Pancreas (tissue), 10 donors: ENCODE data around the gene SESTD1. TPM values are rescaled to one million over a fixed set of nuclear protein-coding genes. Genes with fewer than 3 reads are reported as not detected.
A peak's percentile ranks its signal among the peaks of the same experiment; 100 is the strongest.

Experiments used
- ATAC-seq, 4 donors: fragments of 200-7000 bp; cut with Tn5 transposase; one replicate each; pipeline versions ENCODE4 v1.8.0 to v1.9.1; 2020; ENCODE audit warnings: mild to moderate bottlenecking in 4 of 4, moderate library complexity in 4 of 4
- DNase-seq, 6 donors: peaks; one replicate each; pipeline ENCODE4 v3.0.0-alpha.2; 2020
- FAIRE-seq: peaks from 2 replicates; lab custom pipeline; 2012; peaks lifted over from hg19 to GRCh38; lab: Jason Lieb, UNC
- H3K27ac ChIP-seq, 4 donors: fragments of 200-600 bp; sonication (generic); 1 replicate in 3 of 4; 2 replicates in 1 of 4; pipeline versions ENCODE4 v1.5.0 to v1.8.0; 2020
- H3K27me3 ChIP-seq, 4 donors: fragments of 200-600 bp; one replicate each; pipeline ENCODE4 v1.8.0; 2021
- H3K36me3 ChIP-seq, 3 donors: fragments of 200-600 bp; sonication (generic) in 1 of 3; one replicate each; pipeline versions ENCODE4 v1.5.0 to v1.8.0; 2020 to 2021
- H3K4me1 ChIP-seq, 3 donors: fragments of 200-600 bp; one replicate each; pipeline ENCODE4 v1.8.0; 2021
- H3K4me3 ChIP-seq, 4 donors: fragments of 200-600 bp; sonication (generic) in 2 of 4; one replicate each; pipeline versions ENCODE4 v1.5.0 to v1.8.0; 2020 to 2021
- H3K9me3 ChIP-seq, 4 donors: fragments of 200-600 bp; one replicate each; pipeline ENCODE4 v1.8.0; 2021
- WGBS, 2 donors: extraction: QIAGEN DNeasy Blood & Tissue Kit; methylation state at CpG; one replicate each; pipeline ENCODE4 v1.1.7; 2013; 5-methylcytosine and 5-hydroxymethylcytosine counted together
- intact Hi-C, 3 donors: fragments of 100-400 bp; cut with DNase I; formaldehyde crosslinking; loops; one replicate each; pipeline versions ENCODE4 v1.11.1 to v1.14.2; 2022
- polyA plus RNA-seq, 2 donors: library from polyadenylated mRNA; stranded (reverse); fragments of 200-250 nt; gene quantifications; one replicate each; pipeline ENCODE4 v1.2.3, GENCODE V29; 2013
- total RNA-seq, 6 donors: library from RNA; stranded (reverse); fragmentation: NEBNext Ultra II Directional in 4 of 6; extraction: Animal tissue kit (Norgen Biotek cat#: 25700) in 4 of 6; gene quantifications; one replicate each; pipeline versions ENCODE4 v1.2.1 to v1.2.4, GENCODE V29; 2021 to 2023
- TF ChIP-seq, protein P1 (sequence below), 4 donors: fragments of 200-600 bp; sonication (generic) in 3 of 4; IDR thresholded peaks; one replicate each; pipeline versions ENCODE4 v1.5.0 to v1.8.0; 2021; ENCODE audit warnings: antibody characterized with exemption in 4 of 4
- donor health status: healthy with polysubstance abuse.
- donor health status: DM: no; HTN: no; CAD: no; lungs with moderate emphysema.
- donor health status: DM: no; HTN: no; CAD: no.
- donor health status: control.
- donor health status: control.
- donor health status: Bipolar disorder and iron deficiency.
- donor health status: DM: yes; HTN: yes; CAD: no.
- donor health status: DM: no; HTN: no; CAD: no.
- donor health status: DM: no; HTN: no; CAD: no.
- donor health status: DM: yes; HTN: yes; CAD: no.

Gene SESTD1, protein sequence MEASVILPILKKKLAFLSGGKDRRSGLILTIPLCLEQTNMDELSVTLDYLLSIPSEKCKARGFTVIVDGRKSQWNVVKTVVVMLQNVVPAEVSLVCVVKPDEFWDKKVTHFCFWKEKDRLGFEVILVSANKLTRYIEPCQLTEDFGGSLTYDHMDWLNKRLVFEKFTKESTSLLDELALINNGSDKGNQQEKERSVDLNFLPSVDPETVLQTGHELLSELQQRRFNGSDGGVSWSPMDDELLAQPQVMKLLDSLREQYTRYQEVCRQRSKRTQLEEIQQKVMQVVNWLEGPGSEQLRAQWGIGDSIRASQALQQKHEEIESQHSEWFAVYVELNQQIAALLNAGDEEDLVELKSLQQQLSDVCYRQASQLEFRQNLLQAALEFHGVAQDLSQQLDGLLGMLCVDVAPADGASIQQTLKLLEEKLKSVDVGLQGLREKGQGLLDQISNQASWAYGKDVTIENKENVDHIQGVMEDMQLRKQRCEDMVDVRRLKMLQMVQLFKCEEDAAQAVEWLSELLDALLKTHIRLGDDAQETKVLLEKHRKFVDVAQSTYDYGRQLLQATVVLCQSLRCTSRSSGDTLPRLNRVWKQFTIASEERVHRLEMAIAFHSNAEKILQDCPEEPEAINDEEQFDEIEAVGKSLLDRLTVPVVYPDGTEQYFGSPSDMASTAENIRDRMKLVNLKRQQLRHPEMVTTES
- total RNA-seq (10 to 100 TPM; 10.5 to 37.0 (median 17.8) TPM), polyA plus RNA-seq (1 to 10 TPM; 4.0 to 7.5 TPM)

DNA sequence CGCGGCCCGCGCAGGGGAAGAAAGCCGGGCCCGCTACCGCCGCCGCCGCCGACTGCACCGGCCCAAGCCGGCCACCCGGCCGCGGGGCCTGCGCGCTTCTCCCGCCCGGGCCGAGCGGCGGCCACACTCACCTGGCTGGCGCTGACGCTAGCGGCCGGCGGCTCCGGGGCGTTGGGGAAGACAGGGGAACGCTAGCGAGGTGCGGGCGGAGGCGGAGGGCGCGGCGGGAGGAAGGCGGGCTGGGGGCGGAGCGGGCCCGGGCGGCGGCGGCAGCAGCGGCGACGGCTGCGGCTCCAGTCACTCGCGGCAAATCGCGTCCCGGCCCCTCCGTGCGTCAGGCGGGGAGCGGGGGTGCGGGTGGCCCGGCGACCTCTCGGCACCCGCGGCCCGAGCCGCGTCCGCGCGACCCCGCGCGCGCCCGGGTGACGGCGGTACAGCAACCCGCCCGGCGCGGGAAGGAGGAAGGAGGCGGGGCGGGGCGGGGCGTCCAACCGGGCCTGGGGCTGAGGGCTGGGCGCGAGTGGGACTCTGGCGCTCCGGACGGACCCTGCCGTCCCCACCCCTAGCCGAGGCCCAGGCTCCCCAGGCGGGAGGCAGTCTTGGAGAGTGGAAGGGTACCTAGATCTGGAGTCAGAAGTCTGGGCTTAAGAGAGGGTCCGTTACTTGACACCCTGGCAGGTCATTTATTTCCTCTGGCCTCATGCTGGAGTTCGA lies at the start of gene SESTD1:
Gene SESTD1 (minus strand): TSS at position 465 of the 714 bp plus-strand sequence. CDS start 72,991 bp downstream, outside the sequence.
- H3K27me3 ChIP-seq = no peaks in the 10 kb centered on the region
- intact Hi-C loops = no loop called here
- 0 to 1% methylated on average over 38 to 96 of the region's 96 CpGs for WGBS, 2 donors
- FAIRE-seq (no peak), ATAC-seq (peak; percentile 71 to 84 (median 81)), DNase-seq (peak; percentile 60 to 88 (median 74))
- peak within 1 kb of the TSS; percentile 63 to 86 (median 73) for H3K27ac ChIP-seq
- TF ChIP-seq, protein P1, sequence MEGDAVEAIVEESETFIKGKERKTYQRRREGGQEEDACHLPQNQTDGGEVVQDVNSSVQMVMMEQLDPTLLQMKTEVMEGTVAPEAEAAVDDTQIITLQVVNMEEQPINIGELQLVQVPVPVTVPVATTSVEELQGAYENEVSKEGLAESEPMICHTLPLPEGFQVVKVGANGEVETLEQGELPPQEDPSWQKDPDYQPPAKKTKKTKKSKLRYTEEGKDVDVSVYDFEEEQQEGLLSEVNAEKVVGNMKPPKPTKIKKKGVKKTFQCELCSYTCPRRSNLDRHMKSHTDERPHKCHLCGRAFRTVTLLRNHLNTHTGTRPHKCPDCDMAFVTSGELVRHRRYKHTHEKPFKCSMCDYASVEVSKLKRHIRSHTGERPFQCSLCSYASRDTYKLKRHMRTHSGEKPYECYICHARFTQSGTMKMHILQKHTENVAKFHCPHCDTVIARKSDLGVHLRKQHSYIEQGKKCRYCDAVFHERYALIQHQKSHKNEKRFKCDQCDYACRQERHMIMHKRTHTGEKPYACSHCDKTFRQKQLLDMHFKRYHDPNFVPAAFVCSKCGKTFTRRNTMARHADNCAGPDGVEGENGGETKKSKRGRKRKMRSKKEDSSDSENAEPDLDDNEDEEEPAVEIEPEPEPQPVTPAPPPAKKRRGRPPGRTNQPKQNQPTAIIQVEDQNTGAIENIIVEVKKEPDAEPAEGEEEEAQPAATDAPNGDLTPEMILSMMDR (IDR thresholded peaks at IDR 0.05) = no peak
- peak within 1 kb of the TSS; percentile 48 to 72 (median 56) for H3K4me3 ChIP-seq
- H3K4me1 ChIP-seq = peaks cover 3 to 14% (median 13%) of the 10 kb centered on the region in 3 donors
- no peaks in the 10 kb centered on the region for H3K9me3 ChIP-seq
- no peaks in the 10 kb centered on the region for H3K36me3 ChIP-seq

DNA sequence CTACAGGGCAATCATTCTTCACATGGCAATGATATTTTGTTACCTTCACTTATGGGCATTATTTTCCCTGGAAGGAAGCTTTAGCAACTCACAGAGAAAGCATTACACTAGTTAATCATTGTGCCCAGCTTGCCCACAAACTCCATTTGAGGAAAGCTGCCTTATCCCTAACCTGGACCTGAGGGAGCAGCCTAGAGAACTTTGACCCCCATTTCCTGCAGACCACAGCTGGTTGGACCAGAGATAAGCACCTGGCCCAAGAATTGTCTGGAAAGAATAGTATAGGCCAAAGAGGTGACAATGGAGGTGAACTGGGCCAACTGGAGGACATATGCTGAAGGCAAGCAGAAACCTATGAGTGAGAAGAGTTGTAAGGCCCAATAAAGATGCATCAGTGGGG lies 48.4 kb upstream of the SESTD1 start:
- no peaks in the 10 kb centered on the region for H3K27me3 ChIP-seq
- H3K4me1 ChIP-seq = no peaks in the 10 kb centered on the region
- no peaks in the 10 kb centered on the region for H3K9me3 ChIP-seq
- ATAC-seq (no peak), DNase-seq (no peak), FAIRE-seq (no peak)
- H3K4me3 ChIP-seq = no peak overlapping the region
- TF ChIP-seq, protein P1 (IDR thresholded peaks at IDR 0.05) = no peak
- no peak overlapping the region for H3K27ac ChIP-seq
- H3K36me3 ChIP-seq = no peaks in the 10 kb centered on the region
- intact Hi-C loops = no loop called here

DNA sequence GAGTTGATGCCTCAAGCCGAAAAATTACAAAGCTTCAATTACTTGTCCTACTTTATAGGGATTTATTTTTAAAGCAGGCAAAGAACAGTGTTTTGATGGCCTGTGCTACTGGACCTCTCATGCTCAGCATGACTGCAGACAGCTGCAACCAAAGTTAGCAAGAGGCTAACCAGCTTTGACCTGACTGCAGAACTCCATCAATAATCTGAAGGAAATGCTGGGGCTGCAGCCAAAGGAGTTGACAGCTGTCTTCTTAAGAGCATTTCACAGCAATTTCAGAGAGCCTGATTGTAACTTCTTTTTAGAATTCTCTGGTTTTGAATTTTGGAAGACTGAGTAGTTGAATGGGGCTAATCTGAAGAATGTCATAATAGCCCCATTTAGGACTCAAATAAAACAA lies 46.5 kb upstream of the SESTD1 start:
- Histone ChIP-seq H3K27ac (no peak overlapping the region), H3K9me3 (no peaks in the 10 kb centered on the region), H3K4me3 (no peak overlapping the region), H3K27me3 (no peaks in the 10 kb centered on the region), H3K36me3 (no peaks in the 10 kb centered on the region), H3K4me1 (no peaks in the 10 kb centered on the region)
- DNase-seq (no peak), FAIRE-seq (no peak), ATAC-seq (no peak)
- intact Hi-C loops = no loop called here
- TF ChIP-seq, protein P1 (IDR thresholded peaks at IDR 0.05) = no peak
- WGBS, 2 donors = 67 to 71% methylated on average over 1 of the region's 1 CpG

DNA sequence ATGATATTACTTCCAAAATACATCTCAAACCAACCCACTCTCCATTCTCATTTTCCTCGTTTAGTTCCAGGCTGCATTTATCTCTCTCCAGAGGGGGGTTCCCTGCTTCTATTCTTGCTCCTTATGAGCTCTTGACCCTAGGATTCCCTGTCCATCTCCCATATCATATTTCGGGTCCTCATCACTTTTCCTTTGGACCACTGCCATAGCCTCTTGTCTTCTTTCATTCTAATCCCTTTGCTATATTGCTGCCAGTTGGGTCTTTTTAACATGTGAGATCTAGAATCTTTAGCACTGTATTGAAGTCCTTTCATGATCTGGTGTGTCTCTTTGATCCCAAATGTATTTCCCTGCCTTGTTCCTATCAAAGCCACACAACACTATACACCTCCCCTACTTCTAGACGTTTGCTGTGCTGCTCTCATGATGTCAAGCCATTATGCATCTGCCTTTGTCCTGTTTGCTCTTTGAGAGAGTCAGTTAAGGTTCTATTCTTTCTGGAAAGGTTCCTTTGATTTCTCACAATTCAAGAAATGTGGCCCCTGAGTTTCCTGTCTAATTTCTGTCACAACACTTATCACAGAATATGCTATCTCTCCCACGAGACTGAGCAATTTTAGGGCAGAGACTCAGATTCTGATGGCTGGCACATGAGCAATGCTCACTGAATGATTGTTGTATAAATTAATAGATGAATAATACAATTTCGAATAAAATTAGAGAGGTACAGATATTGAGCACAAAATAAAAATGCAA lies 43.2 kb upstream of the SESTD1 start:
- no peak for DNase-seq
- no peak for FAIRE-seq
- WGBS, 2 donors = 54 to 57% methylated on average over 5 of the region's 5 CpGs
- H3K9me3 ChIP-seq = no peaks in the 10 kb centered on the region
- H3K4me3 ChIP-seq = no peak overlapping the region
- H3K27me3 ChIP-seq = no peaks in the 10 kb centered on the region
- no peak for ATAC-seq
- TF ChIP-seq, protein P1 (IDR thresholded peaks at IDR 0.05) = no peak
- intact Hi-C loops = no loop called here
- no peaks in the 10 kb centered on the region for H3K36me3 ChIP-seq
- no peaks in the 10 kb centered on the region for H3K4me1 ChIP-seq
- H3K27ac ChIP-seq = no peak overlapping the region
